Thyroid gland (tissue), 4 donors: Measurements from ENCODE around the gene DIS3L2. TPM values are rescaled to one million over a fixed set of nuclear protein-coding genes. Genes with fewer than 3 reads are reported as not detected.
A peak's percentile ranks its signal among the peaks of the same experiment; 100 is the strongest.

Source experiments
- DNase-seq, 2 donors: peaks; one replicate each; pipeline ENCODE4 v3.0.0-alpha.2; 2019
- H3K27ac ChIP-seq, 3 donors: fragments of 200-600 bp; sonication (generic); 1 replicate in 2 of 3; 2 replicates in 1 of 3; pipeline ENCODE4 v1.5.1; 2016 to 2019; ENCODE audit warnings: mild to moderate bottlenecking in 1 of 3, moderate library complexity in 1 of 3
- H3K27me3 ChIP-seq: fragments of 200-600 bp; sonication (generic); one replicate; pipeline ENCODE4 v1.5.1; 2019
- H3K36me3 ChIP-seq, 2 donors: fragments of 200-600 bp; sonication (generic); one replicate each; pipeline ENCODE4 v1.5.1; 2016 to 2019
- H3K4me1 ChIP-seq, 2 donors: fragments of 200-600 bp; sonication (generic); one replicate each; pipeline ENCODE4 v1.5.1; 2017 to 2019
- H3K4me3 ChIP-seq, 3 donors: fragments of 200-600 bp; sonication (generic); replicated peaks in 1 of 3; 1 replicate in 2 of 3; 2 replicates in 1 of 3; pipeline ENCODE4 v1.5.1; 2016; ENCODE audit warnings: mild to moderate bottlenecking in 1 of 3
- H3K9me3 ChIP-seq: fragments of 200-600 bp; sonication (generic); one replicate; pipeline ENCODE4 v1.5.1; 2017
- POLR2A ChIP-seq, 2 donors: fragments of 450-650 bp; IDR thresholded peaks; one replicate each; pipeline ENCODE4 v1.6.1; 2017; ENCODE audit warnings: antibody characterized with exemption in 2 of 2, mild to moderate bottlenecking in 2 of 2, moderate library complexity in 1 of 2
- WGBS, 2 donors: methylation state at CpG; one replicate each; pipeline ENCODE4 v1.1.5; 2017; 5-methylcytosine and 5-hydroxymethylcytosine counted together
- intact Hi-C: fragments of 100-400 bp; cut with DNase I; formaldehyde crosslinking; loops from one replicate; pipeline ENCODE4 v1.15.1; 2023
- total RNA-seq, 4 donors: library from RNA; depleted of rRNA; stranded (reverse); fragments of >200 nt; gene quantifications; one replicate each; pipeline ENCODE4 v1.2.3, GENCODE V29; 2016
- TF ChIP-seq, protein P1 (sequence below), 6 experiments: fragments of 200-600 bp in 3 of 6; fragments of 450-650 bp in 3 of 6; sonication (generic) in 3 of 6; IDR thresholded peaks; one replicate each; pipeline ENCODE4 v1.5.1; 2016 to 2019; ENCODE audit warnings: antibody characterized with exemption in 6 of 6, mild to moderate bottlenecking in 2 of 6, inconsistent platforms in 1 of 6, moderate library complexity in 1 of 6

The DIS3L2 gene
- total RNA-seq, 4 donors from 2014 or later, result 42.2 to 68.7 (median 50.3) TPM

DNA sequence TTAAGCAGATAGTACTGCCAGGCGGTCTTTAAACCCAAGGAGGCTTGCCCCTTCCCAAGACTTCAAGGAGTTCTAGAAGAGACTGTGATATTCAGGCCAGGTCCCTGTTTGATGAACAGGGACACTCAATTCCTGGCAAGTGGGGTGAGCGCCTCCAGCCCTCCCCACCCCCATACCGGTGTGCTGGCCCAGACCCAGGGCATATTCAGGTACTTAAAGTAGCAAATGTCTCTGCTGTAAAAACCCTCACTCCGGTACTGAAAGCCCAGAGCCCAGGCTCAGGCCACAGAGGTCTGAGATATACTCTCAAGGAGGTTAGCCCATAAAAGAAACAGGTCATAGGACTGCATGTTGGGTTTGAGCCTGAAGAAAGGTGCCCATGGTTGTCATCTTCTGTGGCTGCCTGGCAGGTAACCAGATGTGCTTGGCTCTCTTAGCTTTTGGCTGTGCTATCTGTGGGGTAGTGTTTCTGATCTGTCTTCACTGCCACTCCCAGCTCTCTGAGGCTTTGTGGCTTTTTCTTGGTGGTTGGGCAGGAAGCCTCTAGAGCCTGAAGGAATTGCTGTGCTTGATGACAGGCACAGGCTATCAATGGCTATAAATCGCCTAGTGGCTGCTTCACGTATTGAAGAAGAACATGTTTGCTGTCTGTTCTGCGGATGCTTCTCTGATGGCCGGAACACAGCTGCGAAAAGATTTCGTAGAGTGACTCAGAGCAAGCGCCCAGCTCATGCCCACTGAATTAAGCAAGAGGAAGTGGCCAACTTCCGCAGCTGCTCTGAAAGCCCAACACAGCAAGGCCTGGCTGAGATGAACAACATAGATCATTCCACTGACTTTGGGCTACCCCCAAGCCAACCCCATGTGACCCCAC lies 353.8 kb downstream of the DIS3L2 start:
- Histone ChIP-seq H3K27ac (peak overlapping the region in 2 of 3 donors; percentile 29 to 69), H3K9me3 (no peaks in the 10 kb centered on the region), H3K27me3 (no peaks in the 10 kb centered on the region), H3K36me3 (no peaks in the 10 kb centered on the region), H3K4me3 (no peak overlapping the region), H3K4me1 (peaks cover 19 to 47% of the 10 kb centered on the region in 2 donors)
- WGBS, 2 donors, result 72 to 78% methylated on average over 11 to 12 of the region's 12 CpGs
- intact Hi-C loops, result no loop called here
- DNase-seq, result peak; percentile 74 to 77
- TF ChIP-seq, protein P1, sequence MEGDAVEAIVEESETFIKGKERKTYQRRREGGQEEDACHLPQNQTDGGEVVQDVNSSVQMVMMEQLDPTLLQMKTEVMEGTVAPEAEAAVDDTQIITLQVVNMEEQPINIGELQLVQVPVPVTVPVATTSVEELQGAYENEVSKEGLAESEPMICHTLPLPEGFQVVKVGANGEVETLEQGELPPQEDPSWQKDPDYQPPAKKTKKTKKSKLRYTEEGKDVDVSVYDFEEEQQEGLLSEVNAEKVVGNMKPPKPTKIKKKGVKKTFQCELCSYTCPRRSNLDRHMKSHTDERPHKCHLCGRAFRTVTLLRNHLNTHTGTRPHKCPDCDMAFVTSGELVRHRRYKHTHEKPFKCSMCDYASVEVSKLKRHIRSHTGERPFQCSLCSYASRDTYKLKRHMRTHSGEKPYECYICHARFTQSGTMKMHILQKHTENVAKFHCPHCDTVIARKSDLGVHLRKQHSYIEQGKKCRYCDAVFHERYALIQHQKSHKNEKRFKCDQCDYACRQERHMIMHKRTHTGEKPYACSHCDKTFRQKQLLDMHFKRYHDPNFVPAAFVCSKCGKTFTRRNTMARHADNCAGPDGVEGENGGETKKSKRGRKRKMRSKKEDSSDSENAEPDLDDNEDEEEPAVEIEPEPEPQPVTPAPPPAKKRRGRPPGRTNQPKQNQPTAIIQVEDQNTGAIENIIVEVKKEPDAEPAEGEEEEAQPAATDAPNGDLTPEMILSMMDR (IDR thresholded peaks at IDR 0.05), result peak in 1 of 6 experiments; percentile 7
- TF ChIP-seq POLR2A (IDR thresholded peaks at IDR 0.05), result no peak

DNA sequence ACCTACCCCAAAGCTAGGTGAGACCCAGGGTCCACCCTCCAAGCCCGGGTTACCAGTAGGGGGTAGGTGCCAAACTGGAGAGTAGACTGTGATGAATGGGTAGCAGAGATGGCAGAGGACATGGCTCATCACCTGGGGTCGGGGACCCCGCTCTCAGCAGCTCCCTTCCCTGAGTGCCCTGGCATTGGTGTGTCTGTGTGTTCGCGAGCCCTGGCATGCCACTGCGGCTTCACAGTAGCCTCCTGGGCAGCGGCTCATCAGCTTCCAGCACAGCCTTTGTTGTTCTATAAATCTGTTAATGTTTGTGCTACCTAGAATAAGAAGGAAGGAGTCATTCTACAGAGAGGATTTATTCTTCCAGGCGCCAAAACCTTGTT lies 354.4 kb downstream of the DIS3L2 start:
- intact Hi-C loops, result no loop called here

DNA sequence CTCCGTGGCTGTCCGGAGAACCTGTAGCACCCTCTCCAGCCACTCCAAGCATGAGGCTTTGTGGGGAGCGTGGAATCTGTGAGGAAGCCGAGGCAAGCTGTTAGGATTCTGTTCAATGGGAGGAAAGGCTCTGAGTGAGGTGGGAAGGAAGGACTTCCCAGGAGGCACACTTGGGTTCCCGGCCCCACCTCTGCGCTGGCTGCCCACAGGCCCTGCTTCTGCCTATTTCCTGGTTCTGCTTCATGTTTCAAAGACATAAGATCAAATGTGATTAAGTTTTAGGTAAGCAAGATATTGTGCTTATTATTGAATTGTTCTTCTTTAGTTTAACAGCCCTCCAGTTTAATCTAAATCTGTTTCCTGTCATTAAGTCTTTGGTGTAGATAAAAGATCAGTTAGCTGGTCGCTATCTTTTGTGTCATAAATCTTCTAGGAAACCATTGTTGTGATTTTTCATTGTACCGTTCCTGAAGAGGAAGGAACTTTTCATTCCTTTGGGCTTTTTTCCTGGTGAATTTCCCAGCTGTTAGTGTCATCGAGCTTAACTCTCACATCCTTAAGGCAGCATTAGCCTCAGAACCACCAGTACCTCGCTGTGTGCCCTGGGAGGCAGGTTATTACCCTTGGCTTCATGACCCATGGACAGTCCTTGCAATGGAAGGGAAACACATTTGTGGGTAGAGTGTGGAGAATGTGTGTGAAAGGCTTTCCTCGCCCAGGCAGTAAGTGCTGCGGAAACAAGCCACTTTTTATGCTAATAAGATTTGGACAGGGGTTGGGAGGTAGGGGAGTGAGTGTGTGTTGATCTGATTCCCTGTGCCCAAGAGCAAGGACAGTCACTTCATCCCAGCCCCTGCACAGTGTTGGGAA lies 355.2 kb downstream of the DIS3L2 start:
- peak overlapping the region in 2 of 3 donors; percentile 22 to 29 for H3K27ac ChIP-seq
- peaks cover 19 to 51% of the 10 kb centered on the region in 2 donors for H3K4me1 ChIP-seq
- intact Hi-C loops, result no loop called here
- 80 to 83% methylated on average over 12 of the region's 12 CpGs for WGBS, 2 donors
- H3K4me3 ChIP-seq, result no peak overlapping the region
- no peak for DNase-seq
- H3K9me3 ChIP-seq, result no peaks in the 10 kb centered on the region
- no peaks in the 10 kb centered on the region for H3K27me3 ChIP-seq
- no peaks in the 10 kb centered on the region for H3K36me3 ChIP-seq
- TF ChIP-seq, protein P1 (IDR thresholded peaks at IDR 0.05), result no peak
- no peak for TF ChIP-seq POLR2A (IDR thresholded peaks at IDR 0.05)

More for the DNA sequence above, 354.4 kb downstream of the DIS3L2 start:
- H3K4me1 ChIP-seq, result peaks cover 19 to 47% of the 10 kb centered on the region in 2 donors
- H3K9me3 ChIP-seq, result no peaks in the 10 kb centered on the region
- 92 to 97% methylated on average over 7 to 8 of the region's 8 CpGs for WGBS, 2 donors
- TF ChIP-seq, protein P1 (IDR thresholded peaks at IDR 0.05), result no peak
- no peak for TF ChIP-seq POLR2A (IDR thresholded peaks at IDR 0.05)
- no peak overlapping the region for H3K4me3 ChIP-seq
- no peaks in the 10 kb centered on the region for H3K27me3 ChIP-seq
- H3K27ac ChIP-seq, result peak overlapping the region in 2 of 3 donors; percentile 29 to 69
- no peak for DNase-seq
- H3K36me3 ChIP-seq, result no peaks in the 10 kb centered on the region

DNA sequence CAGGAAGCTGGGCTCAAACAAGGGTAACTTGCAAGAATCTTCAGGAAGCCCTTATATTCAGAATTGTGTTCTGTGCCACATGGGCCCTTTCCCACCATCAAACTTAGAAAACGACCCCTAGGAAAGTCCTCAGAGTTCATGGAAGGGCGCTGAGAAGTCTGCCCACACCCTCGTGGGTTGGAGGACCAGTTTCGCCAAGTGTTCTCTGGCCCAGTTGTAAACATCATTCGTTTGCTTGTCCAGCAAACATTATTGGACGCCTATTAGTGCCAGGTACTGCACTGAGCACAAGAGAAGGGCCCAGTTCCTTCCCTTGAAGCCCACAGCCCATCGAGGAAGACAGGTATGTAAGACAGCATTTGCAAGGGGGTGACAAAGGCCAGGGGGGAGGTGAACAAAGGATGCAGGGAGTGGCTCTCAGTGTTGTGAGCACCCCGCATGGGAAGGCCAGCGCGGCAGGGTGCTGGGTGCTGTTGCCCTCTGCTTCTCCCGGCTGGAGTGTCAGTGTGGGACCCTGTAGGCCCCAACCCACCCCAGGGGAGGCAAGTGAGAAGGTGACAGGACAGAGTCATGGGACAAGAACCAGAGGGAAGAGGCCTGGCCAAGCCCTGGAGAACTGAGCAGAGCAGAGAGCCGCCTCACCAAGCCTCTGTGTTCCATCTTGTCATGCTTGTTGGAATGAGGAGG lies 356.8 kb downstream of the DIS3L2 start:
- Histone ChIP-seq H3K36me3 (no peaks in the 10 kb centered on the region), H3K4me1 (peaks cover 24 to 66% of the 10 kb centered on the region in 2 donors), H3K4me3 (no peak overlapping the region), H3K27me3 (no peaks in the 10 kb centered on the region), H3K27ac (no peak overlapping the region), H3K9me3 (no peaks in the 10 kb centered on the region)
- no peak for TF ChIP-seq POLR2A (IDR thresholded peaks at IDR 0.05)
- TF ChIP-seq, protein P1 (IDR thresholded peaks at IDR 0.05), result no peak
- WGBS, 2 donors, result 95 to 98% methylated on average over 12 of the region's 12 CpGs
- intact Hi-C loops, result no loop called here
- no peak for DNase-seq
